Ovary (tissue), 3 donors: ENCODE measurements around the gene PTPN21.

ENCODE experiments used
- CTCF ChIP-seq, 3 donors: fragments of 450-650 bp in 2 of 3; fragments of 200-600 bp in 1 of 3; IDR thresholded peaks; one replicate each; pipeline versions ENCODE4 v1.5.1 to v1.8.0; 2016 to 2022; ENCODE audit warnings: antibody characterized with exemption in 3 of 3, mild to moderate bottlenecking in 1 of 3
- POLR2A ChIP-seq: fragments of 450-650 bp; IDR thresholded peaks from one replicate; pipeline ENCODE4 v1.6.1; 2017; ENCODE audit warnings: antibody characterized with exemption, mild to moderate bottlenecking, moderate library complexity
- donor health status: DM: no; HTN: no; CAD: no.

GRCh38 chr14:88420187-88420586, 134.6 kb downstream of the PTPN21 start:
- no peak for TF ChIP-seq CTCF (IDR thresholded peaks at IDR 0.05)
- TF ChIP-seq POLR2A: no peak
